GM19463 (cell line): Measurements from ENCODE around the gene TGFBR1.
A peak's percentile ranks its signal among the peaks of the same experiment; 100 is the strongest.

Experiments used
- ATAC-seq: cut with Tn5 transposase; IDR thresholded peaks from one replicate; pipeline ENCODE4 v1.9.1; 2021; ENCODE audit warnings: mild to moderate bottlenecking, moderate library complexity; ENCODE audit not compliant: unreplicated experiment

Gene TGFBR1

GRCh38 chr9:99130069-99130468 lies 25.2 kb downstream of the TGFBR1 start:
- ATAC-seq: peak; percentile 79

GRCh38 chr9:99133145-99133544 lies 28.2 kb downstream of the TGFBR1 start:
- no peak for ATAC-seq

- ATAC-seq: no peak
Observed at GRCh38 chr9:99134893-99135341, 30.0 kb downstream of the TGFBR1 start.

GRCh38 chr9:99135456-99135855 lies 30.5 kb downstream of the TGFBR1 start:
- no peak for ATAC-seq

GRCh38 chr9:99137225-99137624 lies 32.3 kb downstream of the TGFBR1 start:
- ATAC-seq: no peak

- ATAC-seq: no peak
Observed at GRCh38 chr9:99137891-99138290, 33.0 kb downstream of the TGFBR1 start.

- ATAC-seq: no peak
Observed at GRCh38 chr9:99138424-99139284, 33.7 kb downstream of the TGFBR1 start.

GRCh38 chr9:99139868-99140267 lies 35.0 kb downstream of the TGFBR1 start:
- ATAC-seq: no peak

- peak; percentile 82 for ATAC-seq
Observed at GRCh38 chr9:99140685-99141314, 35.9 kb downstream of the TGFBR1 start.

GRCh38 chr9:99141849-99142248 lies 36.9 kb downstream of the TGFBR1 start:
- ATAC-seq: no peak

GRCh38 chr9:99142275-99142674 lies 37.4 kb downstream of the TGFBR1 start:
- no peak for ATAC-seq

- no peak for ATAC-seq
Observed at GRCh38 chr9:99143655-99144054, 38.7 kb downstream of the TGFBR1 start.

- no peak for ATAC-seq
Observed at GRCh38 chr9:99144966-99145365, 40.1 kb downstream of the TGFBR1 start.

- ATAC-seq: no peak
Observed at GRCh38 chr9:99146574-99146973, 41.7 kb downstream of the TGFBR1 start.

- ATAC-seq: no peak
Observed at GRCh38 chr9:99147177-99147576, 42.3 kb downstream of the TGFBR1 start.

- ATAC-seq: no peak
Observed at GRCh38 chr9:99150451-99151171, 45.7 kb downstream of the TGFBR1 start.

- no peak for ATAC-seq
Observed at GRCh38 chr9:99154356-99154755, 49.4 kb downstream of the TGFBR1 start.

- no peak for ATAC-seq
Observed at GRCh38 chr9:99155736-99156135, 50.8 kb downstream of the TGFBR1 start.

- ATAC-seq: no peak
Observed at GRCh38 chr9:99158629-99159028, 53.7 kb downstream of the TGFBR1 start.

- no peak for ATAC-seq
Observed at GRCh38 chr9:99160173-99160572, 55.3 kb downstream of the TGFBR1 start.

- no peak for ATAC-seq
Observed at GRCh38 chr9:99162759-99163364, 57.9 kb downstream of the TGFBR1 start.
